HFF-Myc (cell line): ENCODE measurements around the gene HRK.

ENCODE experiments used
- DNase-seq: peaks from one replicate; pipeline ENCODE4 v3.0.0-alpha.2; 2011; ENCODE audit warnings: low read depth; ENCODE audit errors: extremely low read depth
- H3K4me3 ChIP-seq: replicated peaks from 2 replicates; pipeline ENCODE4 v1.5.1; 2011; ENCODE audit warnings: low read depth, mild to moderate bottlenecking, control low read depth, low read length
- TF ChIP-seq, protein P1 (sequence below): IDR thresholded peaks from 2 replicates; pipeline ENCODE4 v1.5.1; 2012; ENCODE audit warnings: mild to moderate bottlenecking, low read depth, low read length, control low read depth; ENCODE audit errors: missing control alignments

The HRK gene

GRCh38 chr12:116856729-116857128 is 24.5 kb downstream of the HRK start:
- TF ChIP-seq, protein P1, sequence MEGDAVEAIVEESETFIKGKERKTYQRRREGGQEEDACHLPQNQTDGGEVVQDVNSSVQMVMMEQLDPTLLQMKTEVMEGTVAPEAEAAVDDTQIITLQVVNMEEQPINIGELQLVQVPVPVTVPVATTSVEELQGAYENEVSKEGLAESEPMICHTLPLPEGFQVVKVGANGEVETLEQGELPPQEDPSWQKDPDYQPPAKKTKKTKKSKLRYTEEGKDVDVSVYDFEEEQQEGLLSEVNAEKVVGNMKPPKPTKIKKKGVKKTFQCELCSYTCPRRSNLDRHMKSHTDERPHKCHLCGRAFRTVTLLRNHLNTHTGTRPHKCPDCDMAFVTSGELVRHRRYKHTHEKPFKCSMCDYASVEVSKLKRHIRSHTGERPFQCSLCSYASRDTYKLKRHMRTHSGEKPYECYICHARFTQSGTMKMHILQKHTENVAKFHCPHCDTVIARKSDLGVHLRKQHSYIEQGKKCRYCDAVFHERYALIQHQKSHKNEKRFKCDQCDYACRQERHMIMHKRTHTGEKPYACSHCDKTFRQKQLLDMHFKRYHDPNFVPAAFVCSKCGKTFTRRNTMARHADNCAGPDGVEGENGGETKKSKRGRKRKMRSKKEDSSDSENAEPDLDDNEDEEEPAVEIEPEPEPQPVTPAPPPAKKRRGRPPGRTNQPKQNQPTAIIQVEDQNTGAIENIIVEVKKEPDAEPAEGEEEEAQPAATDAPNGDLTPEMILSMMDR, result no peak
- H3K4me3 ChIP-seq, result no peak overlapping the region
- no peak for DNase-seq

DNA sequence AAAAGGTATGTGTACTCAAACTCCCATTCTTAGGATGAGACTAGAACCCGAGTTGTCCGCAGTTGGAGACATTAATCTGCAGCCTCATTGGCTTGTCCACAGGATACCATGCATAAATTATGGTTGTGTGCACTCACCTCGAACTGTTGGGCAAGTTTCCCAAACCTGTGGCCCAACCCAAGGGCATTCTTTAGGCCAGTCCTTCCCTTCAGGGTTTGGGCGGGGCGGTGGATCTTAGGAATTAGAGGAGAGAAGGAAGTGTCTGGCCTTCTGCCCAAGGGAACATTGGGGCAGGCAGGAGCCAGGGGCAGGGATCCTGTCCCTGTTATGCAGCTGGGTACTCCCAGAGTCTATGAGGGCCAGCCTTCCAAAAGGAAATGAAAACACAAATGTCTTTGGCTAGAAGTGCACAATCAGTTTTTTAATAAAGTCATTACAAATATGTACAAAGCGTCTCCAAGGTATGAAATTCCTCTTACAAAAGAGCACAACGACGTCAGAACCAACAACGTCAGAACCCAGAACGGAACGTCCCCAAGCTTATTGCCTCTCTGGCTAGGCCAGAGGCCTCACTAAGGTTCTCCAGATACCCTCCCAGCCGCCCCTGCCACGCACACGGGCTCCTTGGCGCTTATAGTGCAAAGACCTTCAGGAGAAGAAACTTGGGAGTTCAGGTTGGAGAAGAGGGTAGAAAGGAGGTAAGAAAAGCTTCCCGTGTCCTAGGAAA is 25.3 kb downstream of the HRK start:
- TF ChIP-seq, protein P1, result no peak
- no peak overlapping the region for H3K4me3 ChIP-seq

GRCh38 chr12:116853507-116853906 is 27.7 kb downstream of the HRK start:
- TF ChIP-seq, protein P1, result no peak
- H3K4me3 ChIP-seq, result no peak overlapping the region
- no peak for DNase-seq

More for the DNA sequence above, 25.3 kb downstream of the HRK start:
- DNase-seq, result no peak

DNA sequence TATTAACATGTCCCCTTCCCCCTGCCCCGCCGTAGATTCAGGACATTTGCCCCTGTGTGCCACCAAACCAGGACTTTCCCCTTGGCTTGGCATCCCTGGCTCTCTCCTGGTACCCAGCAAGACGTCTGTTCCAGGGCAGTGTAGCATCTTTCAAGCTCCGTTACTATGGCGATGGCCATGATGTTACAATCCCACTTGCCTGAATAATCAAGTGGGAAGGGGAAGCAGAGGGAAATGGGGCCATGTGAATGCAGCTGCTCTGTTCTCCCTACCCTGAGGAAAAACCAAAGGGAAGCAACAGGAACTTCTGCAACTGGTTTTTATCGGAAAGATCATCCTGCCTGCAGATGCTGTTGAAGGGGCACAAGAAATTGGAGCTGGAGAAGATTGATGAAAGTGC is 28.9 kb downstream of the HRK start:
- no peak for DNase-seq
- no peak overlapping the region for H3K4me3 ChIP-seq
- TF ChIP-seq, protein P1, result no peak

DNA sequence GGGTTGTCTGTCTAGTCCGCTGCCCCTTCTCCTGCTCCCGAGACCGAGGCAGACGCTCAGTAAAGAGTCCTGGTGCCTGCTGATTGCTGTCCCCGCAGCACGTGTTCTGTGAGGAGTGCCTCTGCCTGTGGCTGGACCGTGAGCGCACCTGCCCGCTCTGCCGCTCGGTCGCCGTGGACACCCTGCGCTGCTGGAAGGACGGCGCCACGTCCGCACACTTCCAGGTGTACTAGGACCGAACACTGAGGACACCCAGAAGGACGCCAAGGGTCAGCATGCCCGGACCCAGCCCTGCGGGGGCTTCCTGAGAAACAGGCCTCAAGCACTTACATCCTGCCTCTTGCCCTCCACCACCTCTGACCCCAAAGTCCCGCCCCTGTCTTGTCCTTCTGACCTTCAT is 32.0 kb downstream of the HRK start:
- H3K4me3 ChIP-seq, result no peak overlapping the region
- TF ChIP-seq, protein P1, result no peak
- no peak for DNase-seq

- DNase-seq, result no peak
- H3K4me3 ChIP-seq, result no peak overlapping the region
- TF ChIP-seq, protein P1, result no peak
Observed at GRCh38 chr12:116843085-116843484, 38.2 kb downstream of the HRK start.
